ENCODE results near the gene MACROD2.

MACROD2 gene

DNA sequence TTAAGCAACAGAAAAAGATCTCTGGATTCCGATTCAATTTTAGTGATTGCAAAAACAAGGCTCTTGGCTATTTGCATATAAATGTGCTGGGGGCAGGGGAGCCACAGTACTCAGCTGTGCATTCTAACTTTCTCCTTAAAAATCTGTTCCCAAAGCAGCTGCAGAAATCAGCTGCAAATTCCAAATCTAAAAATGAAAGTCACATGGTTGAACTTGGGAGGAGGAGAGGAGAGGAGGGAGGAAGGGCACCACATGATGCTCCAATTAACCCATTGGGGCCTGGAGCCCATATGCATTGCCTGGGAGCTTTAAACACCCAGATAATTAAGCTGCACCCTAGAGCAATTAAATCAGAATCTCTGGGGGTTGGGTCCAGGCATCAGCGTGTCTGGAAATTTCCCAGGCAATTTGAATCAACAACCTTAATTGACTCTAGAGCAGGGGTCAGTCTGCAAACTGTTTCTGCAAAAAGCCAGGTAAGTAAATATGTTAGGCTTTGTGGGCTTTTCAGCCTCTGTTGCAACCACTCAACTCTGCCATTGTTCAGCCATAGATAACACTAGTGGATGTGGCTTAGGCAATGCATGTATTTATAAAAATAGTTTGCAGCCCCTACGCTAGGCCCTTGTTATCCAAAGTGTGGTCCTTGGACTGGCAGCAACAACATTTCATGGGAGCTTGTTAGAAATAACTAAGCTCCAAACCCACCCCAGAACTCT lies 2069.8 kb downstream of the MACROD2 start:
- DNase-seq (ENCODE audit: low spot score): no peak

DNA sequence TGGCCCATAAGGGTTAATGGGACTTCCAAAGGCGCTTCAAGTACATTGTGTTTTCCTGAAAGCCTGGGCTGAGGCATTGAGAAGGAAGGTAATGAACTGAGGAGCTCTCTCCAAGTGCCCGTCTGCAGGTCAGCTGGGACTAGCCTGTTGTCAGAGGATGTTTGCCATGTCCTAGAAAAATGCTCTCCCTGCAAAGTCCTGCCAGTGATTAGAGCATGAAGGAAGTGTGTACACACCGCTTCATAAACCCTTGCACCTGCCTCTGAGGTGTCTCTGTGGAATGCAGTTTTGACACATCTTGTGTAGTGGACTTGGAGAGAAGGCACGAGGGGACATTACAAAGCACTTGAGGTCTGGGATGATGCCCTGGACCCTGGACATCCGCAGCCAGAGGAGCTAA lies 2071.3 kb downstream of the MACROD2 start:
- DNase-seq (ENCODE audit: low spot score): no peak

DNA sequence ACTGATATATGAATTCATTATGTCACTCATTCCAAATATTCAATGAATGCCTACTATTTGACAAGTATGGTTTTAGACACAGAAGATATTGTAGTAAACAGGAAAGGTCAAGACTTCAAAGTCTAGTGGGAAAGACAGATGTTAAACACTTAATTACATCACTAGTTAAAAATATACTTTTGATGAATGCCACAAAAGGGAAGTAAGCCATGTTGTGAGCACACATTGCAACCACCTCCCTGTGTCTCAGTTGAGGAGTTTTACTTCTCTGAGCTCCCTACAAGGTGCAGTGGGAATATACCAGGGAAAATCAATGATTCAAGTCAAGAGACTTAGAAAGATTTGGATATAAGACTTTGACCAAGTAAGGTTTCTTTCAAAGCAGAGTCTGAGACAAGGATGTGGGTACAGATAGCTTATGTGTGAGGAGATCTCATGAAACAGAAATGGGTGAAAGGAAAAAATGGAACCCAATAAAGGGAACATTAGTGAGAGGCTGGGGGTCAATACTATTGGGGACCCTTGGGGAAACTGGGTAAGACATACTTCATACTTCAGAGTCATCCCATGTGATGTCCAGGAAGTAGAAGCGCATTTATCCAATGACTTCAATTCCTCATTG lies 2074.2 kb downstream of the MACROD2 start:
- DNase-seq (ENCODE audit: low spot score): no peak

DNA sequence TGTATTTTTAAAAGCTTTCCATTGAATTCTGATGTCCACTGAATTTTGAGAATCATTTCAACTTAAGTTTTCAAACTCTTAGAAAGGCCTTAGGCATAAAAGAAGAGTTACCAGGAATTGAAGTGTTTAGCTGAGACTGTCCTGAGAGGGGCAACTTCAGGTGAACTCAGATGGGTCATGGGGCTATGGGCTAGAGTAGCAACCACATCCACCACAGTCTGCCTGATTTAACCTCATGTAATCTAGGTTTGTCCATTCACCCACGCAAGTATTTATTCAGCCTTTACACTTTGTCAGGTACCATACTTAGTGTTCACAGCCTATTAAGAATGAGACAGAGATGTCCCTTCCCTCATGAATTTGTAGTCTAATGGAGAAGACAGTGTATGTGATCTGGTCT lies 2076.9 kb downstream of the MACROD2 start:
- DNase-seq (ENCODE audit: low spot score): no peak

DNA sequence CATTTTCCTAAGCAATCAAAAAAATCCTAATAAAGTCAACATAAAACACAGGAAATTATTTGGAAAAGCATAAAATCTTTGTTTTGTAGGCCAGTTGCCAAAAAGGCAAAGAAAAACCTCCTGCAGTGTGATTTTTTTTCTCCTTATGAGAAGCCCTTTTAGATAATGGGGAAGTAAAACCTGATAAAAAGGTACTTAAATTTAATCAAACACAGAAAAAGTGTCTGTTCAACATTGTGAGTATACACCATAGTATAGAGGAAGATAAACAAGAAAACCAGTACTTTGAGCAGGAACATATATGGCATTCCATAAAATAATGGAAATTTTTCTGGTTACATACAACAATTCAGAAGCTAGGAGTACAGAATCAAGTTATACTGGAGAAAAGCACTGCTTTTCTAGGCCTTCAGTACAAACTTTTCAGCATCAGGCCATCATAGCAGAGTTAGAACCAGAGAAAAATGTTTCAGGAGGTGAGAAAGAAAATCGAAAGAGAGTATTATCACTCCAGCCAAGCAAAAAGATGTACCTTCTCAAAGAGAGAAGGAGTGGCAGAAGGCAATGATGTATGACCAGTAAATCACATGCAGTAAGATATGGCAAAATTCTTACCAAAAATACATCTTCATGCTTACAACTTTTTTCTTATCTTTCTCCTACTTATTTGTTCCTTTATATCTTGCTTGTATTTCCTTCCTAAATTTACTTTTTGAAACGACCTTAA lies 2083.0 kb downstream of the MACROD2 start:
- DNase-seq (ENCODE audit: low spot score): no peak

DNA sequence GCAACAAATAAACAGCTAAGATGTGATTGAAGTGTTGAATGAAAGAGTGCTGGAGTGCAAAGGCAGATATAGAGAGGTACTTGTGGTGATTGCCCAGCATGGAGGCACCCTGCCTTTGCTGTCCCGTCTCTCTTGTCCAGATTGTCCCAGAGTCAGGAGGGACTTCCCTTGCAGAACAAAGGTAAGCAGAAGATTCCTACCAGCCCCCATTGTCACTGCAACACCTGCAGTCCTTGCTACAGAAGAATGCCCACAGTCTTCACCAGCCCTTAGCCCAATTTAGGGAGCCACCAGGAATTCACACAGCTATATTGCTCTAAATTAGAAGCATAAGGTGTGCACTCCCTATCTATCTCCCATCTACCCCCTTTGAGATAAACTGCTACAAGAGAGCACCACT lies 2086.1 kb downstream of the MACROD2 start:
- no peak for DNase-seq (ENCODE audit: low spot score)

DNA sequence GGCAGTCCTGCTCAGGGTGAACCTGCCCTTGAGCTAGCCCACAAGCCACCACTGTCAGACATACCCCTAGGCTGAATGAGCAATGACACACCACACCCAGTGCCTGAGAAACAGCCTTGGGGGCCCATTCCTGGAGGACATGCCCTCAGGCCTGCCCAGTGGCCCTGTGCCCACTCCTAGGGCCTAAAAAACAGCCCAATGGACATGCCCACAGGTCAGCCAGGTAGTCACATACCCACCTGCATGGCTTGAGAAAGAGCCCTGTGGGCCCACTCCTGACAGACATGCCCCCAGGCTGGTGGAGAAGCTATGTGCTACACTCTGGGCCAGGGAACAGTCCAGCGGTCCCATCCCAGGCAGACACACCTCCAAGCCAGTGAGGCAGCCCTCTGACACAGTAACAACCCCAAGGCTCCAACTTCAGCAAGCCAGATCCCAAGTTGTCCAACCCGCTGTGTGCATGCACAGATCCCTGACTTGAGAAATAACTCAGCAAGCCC lies 2086.8 kb downstream of the MACROD2 start:
- no peak for DNase-seq (ENCODE audit: low spot score)

DNA sequence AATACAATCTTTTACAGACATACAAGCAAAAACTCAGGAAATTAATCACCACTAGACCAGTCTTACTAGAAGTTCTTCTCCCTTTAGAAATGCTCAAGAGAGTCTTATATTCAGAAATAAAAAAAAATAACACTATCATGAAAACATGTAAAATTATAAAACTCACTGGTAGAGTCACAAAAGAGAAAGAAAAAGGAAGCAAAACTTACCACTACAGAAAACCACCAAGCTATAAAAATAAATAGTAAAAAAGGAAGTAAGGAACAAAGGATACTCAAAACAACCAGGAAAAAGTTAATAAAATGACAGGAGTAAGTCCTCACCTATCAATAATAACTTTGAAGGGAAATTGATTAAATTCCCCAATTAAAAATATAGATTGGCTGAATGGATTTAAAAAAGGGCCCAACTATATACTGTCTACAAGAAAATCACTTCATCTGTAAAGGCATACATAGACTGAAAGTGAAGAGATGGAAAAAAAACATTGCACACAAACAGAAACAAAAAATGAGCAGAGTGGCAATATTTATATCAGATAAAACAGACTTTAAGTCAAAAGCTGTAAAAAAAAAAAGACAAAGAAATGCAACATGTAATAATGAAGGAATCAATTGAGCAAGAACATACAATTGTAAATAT lies 2088.4 kb downstream of the MACROD2 start:
- no peak for DNase-seq (ENCODE audit: low spot score)

DNA sequence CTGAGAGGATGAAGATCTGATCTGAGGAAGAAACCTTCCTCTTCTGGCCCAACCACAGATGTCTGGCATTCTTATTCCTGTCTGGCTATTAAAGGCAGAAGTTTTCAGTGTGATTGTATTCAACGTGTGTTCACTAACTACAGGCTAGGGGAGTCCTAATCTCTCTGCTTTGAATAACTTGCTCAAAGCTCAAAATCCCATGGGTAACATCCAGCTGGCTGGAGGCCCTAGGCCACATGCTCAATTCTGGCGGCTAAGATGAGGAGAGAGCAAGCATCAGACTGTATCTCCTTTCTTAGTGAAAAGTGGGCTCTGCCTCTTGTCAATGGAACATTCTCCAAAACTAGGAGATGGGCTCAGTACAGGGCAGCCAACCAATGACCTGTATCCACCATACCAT lies 2099.9 kb downstream of the MACROD2 start:
- DNase-seq (ENCODE audit: low spot score): no peak

DNA sequence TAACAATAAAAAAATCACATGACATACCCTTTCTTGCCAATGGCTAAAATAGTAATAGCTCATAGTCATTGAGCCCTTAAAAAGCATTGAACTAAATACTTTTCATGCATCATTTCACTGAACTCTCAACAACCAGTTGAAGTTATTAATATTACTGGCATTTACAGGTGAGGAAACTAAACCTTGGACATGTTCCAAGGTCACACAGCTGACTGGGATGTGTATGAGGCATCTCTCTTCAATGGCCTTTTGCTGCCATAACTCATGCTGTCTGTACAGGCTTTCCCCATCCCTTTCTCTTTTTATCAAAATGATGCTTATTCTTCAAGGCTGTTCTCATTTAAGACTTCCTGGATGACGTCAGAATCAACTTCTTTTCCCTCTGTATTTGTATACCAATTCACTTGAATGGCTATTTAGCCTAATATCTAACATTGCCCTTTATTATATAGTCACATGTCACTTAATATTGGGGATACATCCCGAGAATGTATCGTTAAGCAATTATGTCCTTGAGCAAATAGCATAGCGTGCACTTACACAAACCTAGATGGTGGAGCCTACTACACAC lies 2101.5 kb downstream of the MACROD2 start:
- DNase-seq (ENCODE audit: low spot score): no peak

DNA sequence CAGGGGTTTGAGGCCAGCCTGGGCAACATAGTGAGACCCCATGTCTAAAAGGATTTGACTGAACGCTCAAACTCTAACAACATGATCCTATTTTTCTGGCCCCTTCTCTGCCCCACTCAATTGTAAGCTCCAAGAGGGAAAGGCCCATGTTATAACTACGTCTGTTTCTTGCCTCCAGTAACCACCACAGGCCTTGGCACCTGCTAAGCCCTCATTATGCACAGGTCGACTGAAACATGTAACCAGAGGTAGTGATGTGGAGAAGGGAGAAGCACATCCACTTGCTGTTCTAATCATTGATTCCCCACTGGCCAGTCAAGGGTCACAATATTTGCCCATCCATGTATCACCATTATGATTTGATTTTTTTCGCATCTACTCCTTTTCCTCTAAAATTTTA lies 2102.5 kb downstream of the MACROD2 start:
- DNase-seq (ENCODE audit: low spot score): no peak

DNA sequence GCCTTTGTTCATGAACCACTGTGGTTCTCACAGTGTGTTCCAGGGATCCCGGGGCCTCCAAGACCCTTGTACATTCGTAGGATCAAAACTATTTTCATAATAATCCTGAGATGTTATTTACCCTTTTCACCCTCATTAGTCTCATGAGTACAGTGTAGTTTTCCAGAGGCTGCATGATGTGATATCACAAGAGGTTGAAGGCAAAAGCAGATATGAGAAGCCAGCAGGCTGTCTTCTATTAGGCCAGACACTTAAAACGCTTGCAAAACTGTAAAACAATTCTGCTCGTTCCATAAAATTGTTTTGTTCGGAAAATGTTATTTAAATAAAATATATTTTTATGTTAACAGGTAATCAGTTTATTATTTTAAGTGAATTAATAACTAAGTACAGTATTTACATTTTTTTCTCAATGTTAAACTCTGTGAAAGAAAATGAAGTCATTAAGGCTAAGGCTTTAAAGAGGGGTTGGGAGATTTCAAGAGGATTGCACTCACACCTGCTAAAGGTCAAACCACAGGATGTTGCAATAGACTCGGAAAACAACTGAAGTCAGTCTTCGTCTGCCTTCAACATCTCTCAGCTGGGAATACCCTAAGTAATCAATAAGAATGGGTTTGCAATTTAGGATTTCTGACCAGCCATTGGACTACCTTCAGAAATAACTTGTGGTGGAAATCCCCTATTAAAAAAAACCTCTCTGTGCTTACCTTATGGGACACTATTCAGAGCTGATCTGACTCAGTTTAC lies 2103.7 kb downstream of the MACROD2 start:
- DNase-seq (ENCODE audit: low spot score): no peak

DNA sequence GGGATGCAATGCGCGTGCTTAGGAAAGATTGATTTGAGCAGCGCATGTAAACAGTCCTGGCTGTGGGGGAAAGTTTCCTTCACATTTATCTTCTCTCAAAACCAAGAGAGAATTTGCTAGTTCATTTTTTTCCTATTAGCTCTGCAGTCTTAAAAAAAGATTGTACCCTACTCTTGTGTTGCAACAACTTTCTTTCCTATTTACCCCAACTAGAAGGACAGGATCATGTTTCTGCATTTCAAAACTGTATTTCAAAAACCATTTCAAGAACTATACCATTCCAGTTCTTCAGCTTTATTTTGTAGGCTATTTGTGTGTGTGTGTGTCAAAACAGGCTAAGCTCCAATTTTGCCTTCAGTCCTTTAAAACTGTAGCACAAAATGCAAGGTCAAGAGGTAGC lies 2104.8 kb downstream of the MACROD2 start:
- no peak for DNase-seq (ENCODE audit: low spot score)

DNA sequence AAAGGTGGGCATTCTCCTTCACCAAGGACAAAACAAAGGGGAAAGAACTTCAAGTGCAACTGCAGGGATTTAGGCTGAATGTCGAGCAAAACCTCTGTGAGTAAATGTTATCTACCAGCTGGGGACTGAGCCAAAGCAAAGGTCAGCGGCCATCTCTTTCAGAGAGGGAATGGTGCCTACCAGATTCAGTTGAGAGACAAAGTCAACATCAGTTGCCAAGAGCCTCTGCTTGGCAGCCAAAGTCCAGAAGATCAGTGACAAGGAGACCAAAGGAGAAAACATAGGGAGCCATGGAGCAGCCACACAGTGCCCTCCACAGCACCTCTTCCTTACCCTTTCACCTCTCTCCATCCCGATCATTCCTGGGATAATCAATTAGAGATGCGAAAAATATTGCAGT lies 2105.5 kb downstream of the MACROD2 start:
- no peak for DNase-seq (ENCODE audit: low spot score)
